Measurements from ENCODE around the gene SDS.

SDS gene

GRCh38 chr12:113409462-113410124 lies 5.9 kb upstream of the SDS start:
- no peak overlapping the region for H3K4me3 ChIP-seq (ENCODE audit: low read depth, low read length)
- no peak for DNase-seq (ENCODE audit: low read depth)
- TF ChIP-seq CTCF (IDR thresholded peaks at IDR 0.05; ENCODE audit: control insufficient read depth, extremely low read depth, insufficient read depth): no peak

- no peak for DNase-seq (ENCODE audit: low read depth)
- H3K4me3 ChIP-seq (ENCODE audit: low read depth, low read length): no peak overlapping the region
- TF ChIP-seq CTCF (IDR thresholded peaks at IDR 0.05; ENCODE audit: control insufficient read depth, extremely low read depth, insufficient read depth): no peak
Measured at GRCh38 chr12:113408756-113409298, 5.1 kb upstream of the SDS start.

DNA sequence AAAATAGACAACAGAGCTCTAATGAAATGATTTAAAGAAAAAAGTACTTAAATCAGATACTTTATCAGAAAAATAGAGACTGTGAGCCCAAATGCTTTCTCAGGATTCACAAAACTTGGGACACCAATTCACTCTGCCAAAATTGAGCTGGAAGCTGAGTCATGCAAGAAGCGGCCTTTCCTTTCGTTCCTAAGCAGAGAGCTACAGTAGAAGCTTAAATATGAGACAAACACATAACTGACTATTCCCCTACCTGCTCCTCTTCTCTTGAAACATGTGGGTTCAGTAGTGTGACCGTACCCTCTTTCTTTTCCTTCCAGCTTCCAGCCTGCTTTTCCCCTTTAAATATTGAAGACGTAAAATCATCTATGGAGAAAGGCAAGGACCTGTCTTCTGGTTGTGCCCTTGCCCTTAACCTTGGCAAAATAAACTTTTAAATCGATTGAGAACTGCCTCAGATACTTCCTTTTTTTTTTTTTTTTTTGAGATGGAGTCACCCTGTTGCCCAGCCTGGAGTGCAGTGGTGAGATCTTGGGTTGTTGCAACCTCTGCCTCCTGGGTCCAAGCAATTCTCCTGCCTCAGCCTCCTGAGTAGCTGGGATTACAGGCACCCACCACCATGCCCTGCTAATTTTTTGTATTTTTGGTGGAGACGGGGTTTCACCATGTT lies 4.4 kb upstream of the SDS start:
- H3K4me3 ChIP-seq (ENCODE audit: low read depth, low read length): no peak overlapping the region
- DNase-seq (ENCODE audit: low read depth): no peak
- TF ChIP-seq CTCF (IDR thresholded peaks at IDR 0.05; ENCODE audit: control insufficient read depth, extremely low read depth, insufficient read depth): no peak

- H3K4me3 ChIP-seq (ENCODE audit: low read depth, low read length): no peak overlapping the region
- no peak for DNase-seq (ENCODE audit: low read depth)
- no peak for TF ChIP-seq CTCF (IDR thresholded peaks at IDR 0.05; ENCODE audit: control insufficient read depth, extremely low read depth, insufficient read depth)
Measured at GRCh38 chr12:113405694-113406093, 2.0 kb upstream of the SDS start.

DNA sequence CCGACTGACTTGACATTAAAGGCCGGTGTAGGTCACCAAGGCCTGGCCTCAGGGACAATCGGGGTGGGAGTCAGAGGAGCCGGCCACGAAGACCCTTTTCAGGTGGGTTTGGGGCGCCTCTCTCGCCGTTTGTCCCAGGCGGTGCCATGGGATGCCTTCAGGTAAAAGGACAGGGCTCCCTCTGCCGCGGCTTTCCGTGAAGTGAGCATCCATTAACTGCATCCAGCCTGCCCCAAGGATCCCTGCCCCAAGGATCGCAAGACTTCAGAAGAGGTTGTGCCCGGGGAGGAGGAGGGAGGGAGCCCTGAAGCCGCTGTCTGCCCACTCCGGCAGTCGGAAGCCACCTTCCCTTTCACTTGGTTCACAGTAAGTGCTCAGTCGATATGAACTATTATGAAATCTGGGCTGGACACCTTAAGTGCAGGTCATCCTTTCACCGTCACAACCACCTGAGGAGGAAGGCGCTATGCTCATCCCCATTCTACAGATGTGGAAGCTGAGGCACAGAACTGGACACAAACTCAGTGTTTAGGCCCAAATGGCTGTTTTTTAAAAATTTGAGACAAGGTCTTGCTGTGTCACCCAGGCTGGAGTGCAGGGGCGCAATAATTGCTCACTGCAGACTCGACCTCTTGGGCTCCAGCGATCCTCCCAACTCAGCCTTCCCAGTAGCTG lies 964 bp downstream of the SDS start:
- H3K4me3 ChIP-seq (ENCODE audit: low read depth, low read length): no peak overlapping the region
- DNase-seq (ENCODE audit: low read depth): no peak
- TF ChIP-seq CTCF (IDR thresholded peaks at IDR 0.05; ENCODE audit: control insufficient read depth, extremely low read depth, insufficient read depth): no peak

DNA sequence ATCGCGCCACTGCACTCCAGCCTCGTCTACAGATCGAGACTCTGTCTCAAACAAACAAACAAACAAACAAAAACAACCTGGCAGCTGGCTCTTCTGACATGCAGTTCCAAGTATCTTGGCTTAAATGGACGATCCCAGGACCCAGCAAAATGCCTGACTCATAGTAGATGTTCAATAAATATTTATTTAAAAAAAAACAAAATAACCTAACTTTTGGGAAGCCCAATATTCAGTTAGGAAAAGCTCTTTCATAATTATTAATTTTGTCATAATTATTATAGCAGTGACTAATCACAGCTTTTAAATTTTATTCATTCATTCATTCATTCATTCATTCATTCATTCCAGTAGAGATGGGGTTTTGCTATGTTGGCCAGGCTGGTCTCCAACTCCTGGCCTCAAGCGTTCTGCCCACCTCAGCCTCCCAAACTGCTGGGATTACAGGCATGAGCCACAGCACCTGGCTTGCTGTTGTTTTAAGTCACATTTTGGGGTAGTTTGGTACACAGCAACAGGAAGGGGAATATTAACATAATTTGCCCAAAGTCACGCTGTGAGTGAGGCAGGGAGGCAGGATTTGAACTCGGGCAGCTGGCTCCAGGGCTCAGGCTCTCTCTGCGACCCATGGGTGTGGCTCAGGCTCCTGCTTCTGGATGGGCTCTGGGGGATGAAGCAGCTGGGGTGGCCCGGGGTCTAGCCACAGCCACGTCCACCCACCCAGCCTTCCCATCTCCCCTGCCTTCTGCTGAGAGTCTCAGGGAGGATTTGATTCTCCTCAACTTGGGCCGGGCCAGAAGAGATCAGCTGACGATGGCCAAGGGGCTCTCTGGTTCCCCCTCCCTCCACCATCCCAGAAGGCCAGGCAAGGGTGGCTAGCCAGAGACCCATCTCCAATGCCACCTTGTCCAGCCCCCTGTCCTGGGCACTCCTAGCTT lies 2.4 kb downstream of the SDS start:
- no peak for DNase-seq (ENCODE audit: low read depth)
- TF ChIP-seq CTCF (IDR thresholded peaks at IDR 0.05; ENCODE audit: control insufficient read depth, extremely low read depth, insufficient read depth): no peak
- H3K4me3 ChIP-seq (ENCODE audit: low read depth, low read length): no peak overlapping the region
